HCT116 (cell line): ENCODE measurements around the gene ZNF697. TPM values are rescaled to one million over a fixed set of nuclear protein-coding genes. Genes with fewer than 3 reads are reported as not detected.

Source experiments
- ATAC-seq: fragments of 200-7000 bp; cut with Tn5 transposase; 2 replicates; pipeline ENCODE4 v1.9.1; 2020; ENCODE audit warnings: mild to moderate bottlenecking, moderate library complexity
- BruUV-seq: library from RNA; stranded (reverse); fragments of 400-500 nt; replicated peaks from 2 replicates; lab custom pipeline; 2021; lab: Mats Ljungman, UMichigan
- CTCF ChIA-PET: fragments of 300-600 bp; sonication (Branson Sonifier 250); formaldehyde crosslinking; loops from one replicate; lab custom pipeline; 2021; ENCODE audit warnings: antibody characterized with exemption; lab: Charles Lee
- POLR2A ChIA-PET: fragments of 300-600, 350-600 bp; sonication (Branson Sonifier 250); formaldehyde crosslinking; loops from one replicate; lab custom pipeline; 2021; ENCODE audit warnings: antibody characterized with exemption; lab: Charles Lee
- RAD21 ChIA-PET, 2 experiments: fragments of 300-600 bp; sonication (Branson Sonifier 250); formaldehyde crosslinking; loops; one replicate each; lab custom pipeline; 2023; ENCODE audit warnings: low total read pairs in 2 of 2; ENCODE audit not compliant: uncharacterized antibody in 2 of 2, unreplicated experiment in 2 of 2, low non-redundant PET in 1 of 2; lab: Charles Lee
- DNase-seq: peaks from one replicate; pipeline ENCODE4 v3.0.0-alpha.2; 2010; ENCODE audit warnings: low read depth, low spot score
- H2AFZ ChIP-seq: fragments of 200-600 bp; shearing (Covaris generic), sonication (generic); 2 replicates; pipeline ENCODE4 v1.6.1; 2017; ENCODE audit warnings: low read depth, mixed run types, mixed read lengths, antibody characterized with exemption, low read length; ENCODE audit not compliant: poor library complexity, severe bottlenecking
- H3K27ac ChIP-seq: 2 replicates; pipeline ENCODE4 v1.5.1; 2012; ENCODE audit warnings: low read depth, low read length
- H3K27me3 ChIP-seq: fragments of 200-600 bp; sonication (generic); 2 replicates; pipeline ENCODE4 v1.6.1; 2016; ENCODE audit warnings: mixed run types, low read length, mixed read lengths; ENCODE audit not compliant: insufficient read depth
- H3K36me3 ChIP-seq, 2 experiments: fragments of 200-500 bp in 1 of 2; fragments of 200-600 bp in 1 of 2; sonication (Bioruptor generic) in 1 of 2; sonication (generic) in 1 of 2; 2 replicates each; pipeline versions ENCODE4 v1.5.1 to v1.6.1; 2014 to 2016; ENCODE audit warnings: low read length in 2 of 2, inconsistent platforms in 1 of 2, mixed read lengths in 1 of 2, mixed run types in 1 of 2; ENCODE audit not compliant: insufficient read depth in 2 of 2, control insufficient read depth in 1 of 2
- H3K4me1 ChIP-seq, 2 experiments: fragments of 200-600 bp in 1 of 2; sonication (generic) in 1 of 2; 2 replicates each; pipeline versions ENCODE4 v1.5.1 to v1.6.1; 2012 to 2017; ENCODE audit warnings: low read length in 2 of 2, inconsistent platforms in 1 of 2, mild to moderate bottlenecking in 1 of 2, mixed read lengths in 1 of 2, mixed run types in 1 of 2, moderate library complexity in 1 of 2; ENCODE audit not compliant: insufficient read depth in 2 of 2, control insufficient read depth in 1 of 2
- H3K4me2 ChIP-seq: fragments of 200-600 bp; sonication (generic); 2 replicates; pipeline ENCODE4 v1.6.1; 2017; ENCODE audit warnings: mixed run types, low read length, mixed read lengths
- H3K4me3 ChIP-seq, 2 experiments: fragments of 200-600 bp in 1 of 2; sonication (generic) in 1 of 2; replicated peaks in 1 of 2; 2 replicates each; pipeline ENCODE4 v1.5.1; 2011 to 2016; ENCODE audit warnings: low read length in 2 of 2, control low read depth in 1 of 2, low read depth in 1 of 2, mild to moderate bottlenecking in 1 of 2, mixed read lengths in 1 of 2, mixed run types in 1 of 2
- H3K79me2 ChIP-seq: fragments of 200-600 bp; sonication (generic); 2 replicates; pipeline ENCODE4 v1.6.1; 2017; ENCODE audit warnings: mild to moderate bottlenecking, mixed run types, low read length, moderate library complexity, mixed read lengths; ENCODE audit not compliant: insufficient read depth
- H3K9ac ChIP-seq: fragments of 200-600 bp; sonication (generic); 2 replicates; pipeline ENCODE4 v1.6.1; 2016; ENCODE audit warnings: low read length, mixed read lengths
- H3K9me2 ChIP-seq: fragments of 200-600 bp; sonication (generic), shearing (Covaris generic); 2 replicates; pipeline ENCODE4 v1.6.1; 2017; ENCODE audit warnings: mixed run types, mild to moderate bottlenecking, moderate library complexity; ENCODE audit not compliant: insufficient read depth
- H3K9me3 ChIP-seq, 2 experiments: fragments of 200-500 bp in 1 of 2; fragments of 200-600 bp in 1 of 2; sonication (Bioruptor generic) in 1 of 2; sonication (generic) in 1 of 2; 2 replicates each; pipeline ENCODE4 v1.6.1; 2014 to 2017; ENCODE audit warnings: low read length in 2 of 2, mixed read lengths in 2 of 2, inconsistent platforms in 1 of 2, low read depth in 1 of 2, mild to moderate bottlenecking in 1 of 2, mixed run types in 1 of 2, moderate library complexity in 1 of 2; ENCODE audit not compliant: control insufficient read depth in 1 of 2, insufficient read depth in 1 of 2
- H4K20me1 ChIP-seq: fragments of 200-600 bp; sonication (generic), shearing (Covaris generic); 2 replicates; pipeline ENCODE4 v1.6.1; 2017; ENCODE audit warnings: mixed run types, mild to moderate bottlenecking, moderate library complexity; ENCODE audit not compliant: insufficient read depth
- CBX3 ChIP-seq: IDR thresholded peaks from 2 replicates; pipeline ENCODE4 v1.6.1; 2012; ENCODE audit warnings: low read depth
- CEBPB ChIP-seq: IDR thresholded peaks from 2 replicates; pipeline ENCODE4 v1.6.1; 2012; ENCODE audit warnings: low read depth
- CTCF ChIP-seq, 3 experiments: fragments of 200-600 bp in 1 of 3; sonication (generic) in 1 of 3; IDR thresholded peaks in 2 of 3; conservative IDR thresholded peaks in 1 of 3; 2 replicates each; pipeline ENCODE4 v1.5.1; 2012 to 2017; ENCODE audit warnings: low read depth in 2 of 3, low read length in 2 of 3, antibody characterized with exemption in 1 of 3, borderline replicate concordance in 1 of 3, control low read depth in 1 of 3, mild to moderate bottlenecking in 1 of 3, mixed read lengths in 1 of 3, mixed run types in 1 of 3, moderate library complexity in 1 of 3; ENCODE audit not compliant: insufficient read depth in 1 of 3
- EGR1 ChIP-seq: IDR thresholded peaks from 2 replicates; pipeline ENCODE4 v1.6.1; 2012; ENCODE audit warnings: low read depth
- FOSL1 ChIP-seq: IDR thresholded peaks from 2 replicates; pipeline ENCODE4 v1.6.1; 2012; ENCODE audit warnings: low read depth
- MAX ChIP-seq: IDR thresholded peaks from 2 replicates; pipeline ENCODE4 v1.6.1; 2012
- RAD21 ChIP-seq: IDR thresholded peaks from 2 replicates; pipeline ENCODE4 v1.6.1; 2012; ENCODE audit warnings: low read depth, mild to moderate bottlenecking
- SRF ChIP-seq: IDR thresholded peaks from 2 replicates; pipeline ENCODE4 v1.6.1; 2012; ENCODE audit warnings: low read depth
- ZFX ChIP-seq: fragments of 450-650 bp; IDR thresholded peaks from 2 replicates; pipeline ENCODE4 v1.6.1; 2017
- intact Hi-C: fragments of 100-400 bp; cut with micrococcal nuclease; formaldehyde crosslinking; loops from 2 replicates; pipeline ENCODE4 v1.10.0; 2022
- total RNA-seq: library from RNA; stranded (reverse); gene quantifications from one replicate; pipeline ENCODE4 v1.2.1, GENCODE V29; 2021; ENCODE audit not compliant: unreplicated experiment

Gene ZNF697
- total RNA-seq, 1 experiment from 2014 or later: 5.9 TPM

- H3K9ac ChIP-seq: no peak overlapping the region
- peaks cover 16% of the 10 kb centered on the region; the same call in 1 of the 2 replicates for H3K79me2 ChIP-seq
- no peaks in the 10 kb centered on the region for H3K27me3 ChIP-seq
- H3K9me3 ChIP-seq: no peaks in the 10 kb centered on the region
- no peak overlapping the region for H3K27ac ChIP-seq
- ChIA-PET RAD21 (no interaction called here), CTCF (interaction anchor here (0.8 kb wide), 1 partner anchor 9 kb away, joined by 3 read pairs; the partner anchor contains the start of gene ZNF697), POLR2A (no interaction called here)
- intact Hi-C loops: no loop called here
- no peaks in the 10 kb centered on the region for H3K36me3 ChIP-seq
- ATAC-seq (no peak), DNase-seq (no peak)
- H3K4me2 ChIP-seq: no peak overlapping the region
- no peaks in the 10 kb centered on the region for H4K20me1 ChIP-seq
- no TSS peak for BruUV-seq
- H2AFZ ChIP-seq: no peak overlapping the region
- H3K4me3 ChIP-seq: no peak overlapping the region
- H3K4me1 ChIP-seq: no peaks in the 10 kb centered on the region
- TF ChIP-seq ZFX (no peak), EGR1 (no peak), RAD21 (no peak), MAX (no peak), FOSL1 (no peak), CEBPB (no peak), SRF (no peak), CBX3 (no peak)
- H3K9me2 ChIP-seq: no peaks in the 10 kb centered on the region
Observed at GRCh38 chr1:119639109-119639508, 9.0 kb downstream of the ZNF697 start.

GRCh38 chr1:119637710-119638109, 10.4 kb downstream of the ZNF697 start:
- Histone ChIP-seq H3K79me2 (peaks cover 7% of the 10 kb centered on the region; the same call in 1 of the 2 replicates), H3K4me3 (no peak overlapping the region), H3K9me2 (no peaks in the 10 kb centered on the region), H3K27me3 (no peaks in the 10 kb centered on the region), H4K20me1 (no peaks in the 10 kb centered on the region), H3K9me3 (no peaks in the 10 kb centered on the region), H3K27ac (no peak overlapping the region), H3K36me3 (no peaks in the 10 kb centered on the region), H3K4me1 (no peaks in the 10 kb centered on the region), H3K4me2 (no peak overlapping the region), H2AFZ (no peak overlapping the region), H3K9ac (no peak overlapping the region)
- CTCF ChIA-PET: no interaction called here
- POLR2A ChIA-PET: no interaction called here
- TF ChIP-seq FOSL1 (no peak), CTCF (IDR thresholded peaks at IDR 0.05 in 2 of 3, conservative IDR thresholded peaks at IDR 0.05 in 1 of 3; ENCODE audit: borderline replicate concordance in 1 of 3, insufficient read depth in 1 of 3, low read depth in 2 of 3, low read length in 2 of 3) (no peak)
- no TSS peak for BruUV-seq
- no peak for DNase-seq
- RAD21 ChIA-PET: no interaction called here
- intact Hi-C loops: no loop called here
- ATAC-seq: no peak
